PFSK-1 (cell line): ENCODE data around the gene TAAR2.

Source experiments
- FOXP2 ChIP-seq: optimal IDR thresholded peaks from 2 replicates; pipeline ENCODE3; 2011; ENCODE audit warnings: borderline replicate concordance, control low read depth, inconsistent platforms; ENCODE audit not compliant: insufficient read depth; ENCODE audit errors: extremely low read length, extremely low read depth
- TAF1 ChIP-seq: IDR thresholded peaks from 2 replicates; pipeline ENCODE4 v1.6.1; 2012; ENCODE audit warnings: low read length, control low read depth, borderline replicate concordance; ENCODE audit not compliant: insufficient read depth

DNA sequence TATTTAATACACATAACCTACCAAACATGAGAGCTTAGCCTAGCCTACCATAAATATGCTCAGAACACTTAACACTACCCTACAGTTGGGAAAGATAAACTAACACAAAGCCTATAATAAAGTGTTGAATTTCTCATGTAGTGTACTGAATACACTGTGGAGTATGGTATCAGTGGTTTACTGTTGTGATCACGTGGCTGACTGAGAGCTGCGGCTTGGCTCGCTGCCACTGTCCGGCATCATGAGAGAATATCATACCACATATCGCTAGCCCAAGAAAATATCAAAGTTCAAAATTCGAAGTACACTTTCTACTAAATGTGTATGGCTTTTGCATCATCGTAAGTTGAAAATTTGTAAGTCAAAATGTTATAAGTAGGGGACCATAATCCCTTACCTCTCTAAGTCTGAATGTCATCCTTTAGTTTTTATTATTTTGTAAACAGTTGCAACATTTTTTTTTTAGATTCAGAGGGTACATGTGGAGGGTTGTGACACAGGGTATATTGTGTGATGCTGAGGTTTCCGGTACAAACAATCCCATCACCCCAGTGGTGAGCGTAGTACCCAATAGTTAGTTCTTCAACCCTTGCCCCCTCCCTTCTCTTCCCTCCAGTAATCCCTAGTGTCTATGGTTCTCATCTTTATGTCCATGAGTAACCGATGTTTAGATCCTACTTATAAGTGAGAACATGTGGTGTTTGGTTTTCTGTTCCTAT is 49.5 kb upstream of the TAAR2 start:
- no peak for TF ChIP-seq TAF1
- no peak for TF ChIP-seq FOXP2
